ENCODE measurements around the gene UST.

UST gene

GRCh38 chr6:148816117-148816516, 69.3 kb downstream of the UST start:
- H3K4me1 ChIP-seq (ENCODE audit: control insufficient read depth in 2 of 2, insufficient read depth in 2 of 2, low read length in 2 of 2) = no peaks in the 10 kb centered on the region
- no peak overlapping the region for H3K9ac ChIP-seq (ENCODE audit: low read depth in 1 of 2, low read length in 2 of 2)
- no peak overlapping the region for H3K27ac ChIP-seq (ENCODE audit: low read depth in 2 of 2, low read length in 2 of 2)
- no peaks in the 10 kb centered on the region for H3K36me3 ChIP-seq (ENCODE audit: control insufficient read depth in 2 of 2, insufficient read depth in 2 of 2, low read length in 2 of 2)
- H3K27me3 ChIP-seq (ENCODE audit: control insufficient read depth in 2 of 2, insufficient read depth in 2 of 2, low read length in 2 of 2) = no peaks in the 10 kb centered on the region
- no peak overlapping the region for H3K4me3 ChIP-seq (ENCODE audit: low read length in 2 of 2)
- no peaks in the 10 kb centered on the region for H3K9me3 ChIP-seq (ENCODE audit: control insufficient read depth in 2 of 2, low read length in 2 of 2)

GRCh38 chr6:148817689-148818088, 70.9 kb downstream of the UST start:
- no peak overlapping the region for H3K9ac ChIP-seq (ENCODE audit: low read depth in 1 of 2, low read length in 2 of 2)
- no peak overlapping the region for H3K27ac ChIP-seq (ENCODE audit: low read depth in 2 of 2, low read length in 2 of 2)
- H3K36me3 ChIP-seq (ENCODE audit: control insufficient read depth in 2 of 2, insufficient read depth in 2 of 2, low read length in 2 of 2) = no peaks in the 10 kb centered on the region
- no peaks in the 10 kb centered on the region for H3K4me1 ChIP-seq (ENCODE audit: control insufficient read depth in 2 of 2, insufficient read depth in 2 of 2, low read length in 2 of 2)
- no peaks in the 10 kb centered on the region for H3K27me3 ChIP-seq (ENCODE audit: control insufficient read depth in 2 of 2, insufficient read depth in 2 of 2, low read length in 2 of 2)
- H3K4me3 ChIP-seq (ENCODE audit: low read length in 2 of 2) = no peak overlapping the region
- H3K9me3 ChIP-seq (ENCODE audit: control insufficient read depth in 2 of 2, low read length in 2 of 2) = no peaks in the 10 kb centered on the region

GRCh38 chr6:148818939-148819575, 72.2 kb downstream of the UST start:
- H3K27ac ChIP-seq (ENCODE audit: low read depth in 2 of 2, low read length in 2 of 2) = no peak overlapping the region
- H3K4me3 ChIP-seq (ENCODE audit: low read length in 2 of 2) = no peak overlapping the region
- H3K9me3 ChIP-seq (ENCODE audit: control insufficient read depth in 2 of 2, low read length in 2 of 2) = no peaks in the 10 kb centered on the region
- no peak overlapping the region for H3K9ac ChIP-seq (ENCODE audit: low read depth in 1 of 2, low read length in 2 of 2)
- H3K36me3 ChIP-seq (ENCODE audit: control insufficient read depth in 2 of 2, insufficient read depth in 2 of 2, low read length in 2 of 2) = no peaks in the 10 kb centered on the region
- H3K4me1 ChIP-seq (ENCODE audit: control insufficient read depth in 2 of 2, insufficient read depth in 2 of 2, low read length in 2 of 2) = no peaks in the 10 kb centered on the region
- no peaks in the 10 kb centered on the region for H3K27me3 ChIP-seq (ENCODE audit: control insufficient read depth in 2 of 2, insufficient read depth in 2 of 2, low read length in 2 of 2)

GRCh38 chr6:148819852-148820251, 73.0 kb downstream of the UST start:
- H3K4me1 ChIP-seq (ENCODE audit: control insufficient read depth in 2 of 2, insufficient read depth in 2 of 2, low read length in 2 of 2) = no peaks in the 10 kb centered on the region
- no peaks in the 10 kb centered on the region for H3K36me3 ChIP-seq (ENCODE audit: control insufficient read depth in 2 of 2, insufficient read depth in 2 of 2, low read length in 2 of 2)
- H3K27ac ChIP-seq (ENCODE audit: low read depth in 2 of 2, low read length in 2 of 2) = no peak overlapping the region
- no peak overlapping the region for H3K9ac ChIP-seq (ENCODE audit: low read depth in 1 of 2, low read length in 2 of 2)
- H3K9me3 ChIP-seq (ENCODE audit: control insufficient read depth in 2 of 2, low read length in 2 of 2) = no peaks in the 10 kb centered on the region
- peaks cover 0 to 3% of the 10 kb centered on the region in 2 donors for H3K27me3 ChIP-seq (ENCODE audit: control insufficient read depth in 2 of 2, insufficient read depth in 2 of 2, low read length in 2 of 2)
- H3K4me3 ChIP-seq (ENCODE audit: low read length in 2 of 2) = no peak overlapping the region

GRCh38 chr6:148822819-148823218, 76.0 kb downstream of the UST start:
- no peak overlapping the region for H3K27ac ChIP-seq (ENCODE audit: low read depth in 2 of 2, low read length in 2 of 2)
- H3K27me3 ChIP-seq (ENCODE audit: control insufficient read depth in 2 of 2, insufficient read depth in 2 of 2, low read length in 2 of 2) = peaks cover 0 to 3% of the 10 kb centered on the region in 2 donors
- H3K9me3 ChIP-seq (ENCODE audit: control insufficient read depth in 2 of 2, low read length in 2 of 2) = no peaks in the 10 kb centered on the region
- no peak overlapping the region for H3K9ac ChIP-seq (ENCODE audit: low read depth in 1 of 2, low read length in 2 of 2)
- H3K36me3 ChIP-seq (ENCODE audit: control insufficient read depth in 2 of 2, insufficient read depth in 2 of 2, low read length in 2 of 2) = no peaks in the 10 kb centered on the region
- H3K4me3 ChIP-seq (ENCODE audit: low read length in 2 of 2) = no peak overlapping the region
- no peaks in the 10 kb centered on the region for H3K4me1 ChIP-seq (ENCODE audit: control insufficient read depth in 2 of 2, insufficient read depth in 2 of 2, low read length in 2 of 2)

GRCh38 chr6:148824291-148824690, 77.5 kb downstream of the UST start:
- Histone ChIP-seq H3K36me3 (ENCODE audit: control insufficient read depth in 2 of 2, insufficient read depth in 2 of 2, low read length in 2 of 2) (no peaks in the 10 kb centered on the region), H3K9me3 (ENCODE audit: control insufficient read depth in 2 of 2, low read length in 2 of 2) (no peaks in the 10 kb centered on the region), H3K9ac (ENCODE audit: low read depth in 1 of 2, low read length in 2 of 2) (no peak overlapping the region), H3K27ac (ENCODE audit: low read depth in 2 of 2, low read length in 2 of 2) (no peak overlapping the region), H3K4me3 (ENCODE audit: low read length in 2 of 2) (no peak overlapping the region), H3K4me1 (ENCODE audit: control insufficient read depth in 2 of 2, insufficient read depth in 2 of 2, low read length in 2 of 2) (no peaks in the 10 kb centered on the region), H3K27me3 (ENCODE audit: control insufficient read depth in 2 of 2, insufficient read depth in 2 of 2, low read length in 2 of 2) (peaks cover 0 to 3% of the 10 kb centered on the region in 2 donors)

- no peaks in the 10 kb centered on the region for H3K4me1 ChIP-seq (ENCODE audit: control insufficient read depth in 2 of 2, insufficient read depth in 2 of 2, low read length in 2 of 2)
- no peak overlapping the region for H3K27ac ChIP-seq (ENCODE audit: low read depth in 2 of 2, low read length in 2 of 2)
- H3K27me3 ChIP-seq (ENCODE audit: control insufficient read depth in 2 of 2, insufficient read depth in 2 of 2, low read length in 2 of 2) = peaks cover 0 to 3% of the 10 kb centered on the region in 2 donors
- no peak overlapping the region for H3K4me3 ChIP-seq (ENCODE audit: low read length in 2 of 2)
- H3K9ac ChIP-seq (ENCODE audit: low read depth in 1 of 2, low read length in 2 of 2) = no peak overlapping the region
- no peaks in the 10 kb centered on the region for H3K9me3 ChIP-seq (ENCODE audit: control insufficient read depth in 2 of 2, low read length in 2 of 2)
- no peaks in the 10 kb centered on the region for H3K36me3 ChIP-seq (ENCODE audit: control insufficient read depth in 2 of 2, insufficient read depth in 2 of 2, low read length in 2 of 2)
Observed at GRCh38 chr6:148824960-148825359, 78.1 kb downstream of the UST start.

GRCh38 chr6:148825492-148825891, 78.7 kb downstream of the UST start:
- Histone ChIP-seq H3K9ac (ENCODE audit: low read depth in 1 of 2, low read length in 2 of 2) (no peak overlapping the region), H3K4me1 (ENCODE audit: control insufficient read depth in 2 of 2, insufficient read depth in 2 of 2, low read length in 2 of 2) (no peaks in the 10 kb centered on the region), H3K27ac (ENCODE audit: low read depth in 2 of 2, low read length in 2 of 2) (no peak overlapping the region), H3K36me3 (ENCODE audit: control insufficient read depth in 2 of 2, insufficient read depth in 2 of 2, low read length in 2 of 2) (no peaks in the 10 kb centered on the region), H3K4me3 (ENCODE audit: low read length in 2 of 2) (no peak overlapping the region), H3K9me3 (ENCODE audit: control insufficient read depth in 2 of 2, low read length in 2 of 2) (no peaks in the 10 kb centered on the region), H3K27me3 (ENCODE audit: control insufficient read depth in 2 of 2, insufficient read depth in 2 of 2, low read length in 2 of 2) (peaks cover 0 to 3% of the 10 kb centered on the region in 2 donors)

- no peaks in the 10 kb centered on the region for H3K9me3 ChIP-seq (ENCODE audit: control insufficient read depth in 2 of 2, low read length in 2 of 2)
- H3K9ac ChIP-seq (ENCODE audit: low read depth in 1 of 2, low read length in 2 of 2) = no peak overlapping the region
- peaks cover 0 to 3% of the 10 kb centered on the region in 2 donors for H3K27me3 ChIP-seq (ENCODE audit: control insufficient read depth in 2 of 2, insufficient read depth in 2 of 2, low read length in 2 of 2)
- H3K4me1 ChIP-seq (ENCODE audit: control insufficient read depth in 2 of 2, insufficient read depth in 2 of 2, low read length in 2 of 2) = no peaks in the 10 kb centered on the region
- no peak overlapping the region for H3K4me3 ChIP-seq (ENCODE audit: low read length in 2 of 2)
- no peaks in the 10 kb centered on the region for H3K36me3 ChIP-seq (ENCODE audit: control insufficient read depth in 2 of 2, insufficient read depth in 2 of 2, low read length in 2 of 2)
- no peak overlapping the region for H3K27ac ChIP-seq (ENCODE audit: low read depth in 2 of 2, low read length in 2 of 2)
Observed at GRCh38 chr6:148827416-148828045, 80.7 kb downstream of the UST start.

GRCh38 chr6:148828047-148828446, 81.2 kb downstream of the UST start:
- peaks cover 0 to 3% of the 10 kb centered on the region in 2 donors for H3K27me3 ChIP-seq (ENCODE audit: control insufficient read depth in 2 of 2, insufficient read depth in 2 of 2, low read length in 2 of 2)
- H3K4me1 ChIP-seq (ENCODE audit: control insufficient read depth in 2 of 2, insufficient read depth in 2 of 2, low read length in 2 of 2) = no peaks in the 10 kb centered on the region
- H3K27ac ChIP-seq (ENCODE audit: low read depth in 2 of 2, low read length in 2 of 2) = no peak overlapping the region
- H3K36me3 ChIP-seq (ENCODE audit: control insufficient read depth in 2 of 2, insufficient read depth in 2 of 2, low read length in 2 of 2) = no peaks in the 10 kb centered on the region
- H3K4me3 ChIP-seq (ENCODE audit: low read length in 2 of 2) = no peak overlapping the region
- no peak overlapping the region for H3K9ac ChIP-seq (ENCODE audit: low read depth in 1 of 2, low read length in 2 of 2)
- H3K9me3 ChIP-seq (ENCODE audit: control insufficient read depth in 2 of 2, low read length in 2 of 2) = no peaks in the 10 kb centered on the region

Data from mucosa of rectum (tissue), 2 donors.